ENCODE measurements around the gene SAMD4A.

SAMD4A gene

DNA sequence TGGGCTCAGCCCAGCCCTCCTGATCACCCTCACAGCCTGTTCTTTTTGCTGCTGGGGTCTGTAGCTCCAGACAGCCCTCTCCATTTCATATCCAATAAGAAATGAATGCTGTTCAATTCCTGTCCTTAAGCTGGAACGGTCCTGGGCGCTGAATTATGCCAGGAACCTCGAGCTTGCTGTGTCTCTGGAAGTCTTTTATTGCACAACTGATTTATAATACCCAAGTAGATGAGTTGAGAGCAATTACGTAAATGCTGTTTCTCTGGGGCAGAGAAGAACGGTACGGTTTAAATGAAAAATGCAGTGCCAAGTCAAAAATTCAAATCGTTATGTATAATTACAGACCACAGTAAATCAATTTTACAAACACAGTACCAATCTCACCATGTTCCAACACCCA is 161.0 kb downstream of the SAMD4A start:
- Mint-ChIP-seq H3K4me1 (peaks cover 7% of the 10 kb centered on the region), H3K27me3 (ENCODE audit: low read depth) (no peaks in the 10 kb centered on the region), H3K4me3 (no peak overlapping the region), H3K36me3 (ENCODE audit: low read depth) (no peaks in the 10 kb centered on the region), H3K9me3 (no peaks in the 10 kb centered on the region), H3K27ac (no peak overlapping the region)
- TF ChIP-seq, protein P1, sequence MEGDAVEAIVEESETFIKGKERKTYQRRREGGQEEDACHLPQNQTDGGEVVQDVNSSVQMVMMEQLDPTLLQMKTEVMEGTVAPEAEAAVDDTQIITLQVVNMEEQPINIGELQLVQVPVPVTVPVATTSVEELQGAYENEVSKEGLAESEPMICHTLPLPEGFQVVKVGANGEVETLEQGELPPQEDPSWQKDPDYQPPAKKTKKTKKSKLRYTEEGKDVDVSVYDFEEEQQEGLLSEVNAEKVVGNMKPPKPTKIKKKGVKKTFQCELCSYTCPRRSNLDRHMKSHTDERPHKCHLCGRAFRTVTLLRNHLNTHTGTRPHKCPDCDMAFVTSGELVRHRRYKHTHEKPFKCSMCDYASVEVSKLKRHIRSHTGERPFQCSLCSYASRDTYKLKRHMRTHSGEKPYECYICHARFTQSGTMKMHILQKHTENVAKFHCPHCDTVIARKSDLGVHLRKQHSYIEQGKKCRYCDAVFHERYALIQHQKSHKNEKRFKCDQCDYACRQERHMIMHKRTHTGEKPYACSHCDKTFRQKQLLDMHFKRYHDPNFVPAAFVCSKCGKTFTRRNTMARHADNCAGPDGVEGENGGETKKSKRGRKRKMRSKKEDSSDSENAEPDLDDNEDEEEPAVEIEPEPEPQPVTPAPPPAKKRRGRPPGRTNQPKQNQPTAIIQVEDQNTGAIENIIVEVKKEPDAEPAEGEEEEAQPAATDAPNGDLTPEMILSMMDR (IDR thresholded peaks at IDR 0.05; ENCODE audit: unreplicated experiment in 3 of 3): no peak

DNA sequence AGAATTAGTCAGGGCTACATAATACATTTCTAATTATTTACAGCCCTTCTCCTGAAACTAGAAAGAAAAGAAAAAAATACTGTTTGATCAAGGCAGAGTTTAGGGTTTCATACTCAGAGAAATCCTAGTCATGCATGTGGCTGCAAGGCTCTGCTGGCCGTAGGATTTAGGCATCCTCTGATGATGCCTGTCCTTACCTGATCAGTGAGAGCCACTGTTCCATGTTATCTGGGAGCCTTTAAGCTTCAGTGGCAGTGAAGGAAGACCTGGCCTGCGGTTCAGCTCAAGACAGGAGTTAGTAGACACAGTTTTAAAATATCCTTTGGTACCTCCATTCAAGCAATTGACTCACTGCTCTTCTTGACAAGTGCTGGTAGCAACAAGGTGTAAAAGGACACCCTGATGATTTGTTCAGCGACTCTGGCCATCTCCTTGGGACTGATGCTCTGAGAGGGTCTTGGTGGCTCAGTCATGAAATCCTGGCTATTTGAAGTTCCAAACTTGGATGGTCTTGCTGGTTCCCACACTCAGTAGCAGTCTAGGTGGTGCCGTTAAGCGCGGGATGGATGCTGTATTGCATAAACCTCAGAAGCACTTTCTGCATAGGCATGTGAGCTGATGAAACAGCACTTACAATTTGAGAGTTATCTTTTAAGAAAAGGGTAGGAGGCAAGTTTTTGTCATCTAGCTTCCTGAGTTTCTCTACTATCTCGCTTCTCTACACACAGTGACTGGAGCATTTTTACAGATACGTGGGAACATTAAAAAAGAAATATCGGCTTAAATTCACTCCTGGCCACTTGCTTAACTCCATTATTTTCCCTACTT is 162.0 kb downstream of the SAMD4A start:
- Mint-ChIP-seq H3K4me3 (no peak overlapping the region), H3K9me3 (no peaks in the 10 kb centered on the region), H3K4me1 (peaks cover 7% of the 10 kb centered on the region), H3K36me3 (ENCODE audit: low read depth) (no peaks in the 10 kb centered on the region), H3K27ac (no peak overlapping the region), H3K27me3 (ENCODE audit: low read depth) (no peaks in the 10 kb centered on the region)
- TF ChIP-seq, protein P1 (IDR thresholded peaks at IDR 0.05; ENCODE audit: unreplicated experiment in 3 of 3): no peak

DNA sequence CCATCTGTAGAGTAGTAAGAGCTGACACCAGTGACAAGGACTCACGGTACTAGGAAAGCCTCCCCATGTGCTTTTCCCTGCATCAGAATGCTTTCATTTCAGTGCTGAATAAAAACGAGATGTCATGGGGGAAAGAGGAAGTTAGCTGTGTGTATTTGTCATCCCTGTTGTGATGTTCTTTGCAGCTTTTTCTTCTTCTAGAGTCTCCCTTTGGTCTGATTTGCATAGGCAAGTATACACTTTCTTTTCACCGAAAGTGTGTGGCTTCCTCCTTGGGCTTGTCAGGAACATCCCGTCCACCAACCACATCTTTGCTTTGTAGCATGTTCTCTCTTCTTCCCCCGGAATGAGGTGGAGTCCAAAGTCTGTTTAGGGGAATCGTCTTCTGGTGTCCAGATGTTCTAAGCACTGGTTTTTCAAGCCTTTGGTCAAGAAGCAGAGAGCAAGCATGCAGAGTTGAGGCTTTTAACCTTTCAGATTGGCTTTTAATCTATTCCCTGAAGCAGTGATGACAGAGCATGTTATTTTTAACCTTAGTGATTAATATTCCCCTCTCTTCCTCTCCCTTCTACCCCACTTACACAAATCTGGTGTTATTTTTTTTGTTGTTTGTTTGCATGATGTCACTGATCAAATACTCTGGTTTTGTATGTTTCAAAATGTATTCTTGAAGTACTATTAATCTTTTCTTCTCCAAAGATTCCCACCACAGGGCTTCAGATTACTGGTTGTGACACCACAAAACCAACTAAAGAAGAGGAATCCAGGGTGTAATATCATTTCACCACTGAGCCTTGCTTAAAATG is 163.4 kb downstream of the SAMD4A start:
- H3K4me3 Mint-ChIP-seq: no peak overlapping the region
- peak overlapping the region in 1 of 3 experiments; percentile 41 for H3K27ac Mint-ChIP-seq
- no peaks in the 10 kb centered on the region for H3K27me3 Mint-ChIP-seq (ENCODE audit: low read depth)
- no peaks in the 10 kb centered on the region for H3K36me3 Mint-ChIP-seq (ENCODE audit: low read depth)
- H3K4me1 Mint-ChIP-seq: peaks cover 9% of the 10 kb centered on the region
- no peaks in the 10 kb centered on the region for H3K9me3 Mint-ChIP-seq
- TF ChIP-seq, protein P1 (IDR thresholded peaks at IDR 0.05; ENCODE audit: unreplicated experiment in 3 of 3): no peak

DNA sequence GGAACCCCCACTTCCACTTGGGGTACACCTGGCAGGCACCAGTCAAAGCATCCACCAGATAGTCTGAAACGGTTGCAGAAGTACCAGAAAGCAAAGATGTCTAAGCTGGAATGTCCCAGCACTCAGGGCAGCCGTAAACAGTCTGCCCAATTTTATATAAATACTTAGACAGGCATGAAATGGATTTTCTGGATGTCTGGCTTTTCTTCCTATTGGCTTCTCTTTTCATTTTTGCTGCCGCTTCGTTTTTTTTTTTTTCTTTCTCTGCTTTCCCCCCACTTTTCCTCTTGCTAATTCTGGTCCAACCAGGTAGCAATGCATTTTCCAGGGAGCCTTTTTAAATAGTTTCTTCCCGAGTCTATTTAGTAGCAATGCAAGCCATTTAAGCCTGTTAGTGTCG is 168.0 kb downstream of the SAMD4A start:
- Mint-ChIP-seq H3K27me3 (ENCODE audit: low read depth) (no peaks in the 10 kb centered on the region), H3K27ac (no peak overlapping the region), H3K36me3 (ENCODE audit: low read depth) (no peaks in the 10 kb centered on the region), H3K9me3 (no peaks in the 10 kb centered on the region), H3K4me1 (peaks cover 16% of the 10 kb centered on the region), H3K4me3 (no peak overlapping the region)
- TF ChIP-seq, protein P1 (IDR thresholded peaks at IDR 0.05; ENCODE audit: unreplicated experiment in 3 of 3): no peak

DNA sequence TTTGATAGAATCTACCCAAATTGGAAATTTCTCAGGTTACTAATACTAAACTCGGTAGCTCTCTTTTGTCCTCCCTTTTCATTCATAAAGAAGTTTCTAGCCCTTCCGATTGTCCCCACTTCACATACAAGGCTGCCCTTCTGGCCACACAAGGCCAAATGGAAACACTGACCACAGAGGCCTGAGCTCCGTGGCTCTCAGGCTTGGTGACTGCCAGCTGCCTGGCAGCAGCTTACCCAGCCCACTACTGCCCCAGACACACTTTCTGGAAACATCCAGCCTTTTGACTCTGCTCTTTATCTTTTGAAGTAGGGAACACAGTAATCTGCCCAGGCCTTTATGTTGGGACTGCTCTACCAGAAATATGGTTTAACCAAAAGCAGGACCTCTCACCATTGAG is 168.5 kb downstream of the SAMD4A start:
- Mint-ChIP-seq H3K27ac (no peak overlapping the region), H3K9me3 (no peaks in the 10 kb centered on the region), H3K27me3 (ENCODE audit: low read depth) (no peaks in the 10 kb centered on the region), H3K4me1 (peaks cover 16% of the 10 kb centered on the region), H3K36me3 (ENCODE audit: low read depth) (no peaks in the 10 kb centered on the region), H3K4me3 (no peak overlapping the region)
- TF ChIP-seq, protein P1 (IDR thresholded peaks at IDR 0.05; ENCODE audit: unreplicated experiment in 3 of 3): no peak
